Thyroid gland (tissue), 4 donors: ENCODE data around the gene OTUD5. TPM values are rescaled to one million over a fixed set of nuclear protein-coding genes. Genes with fewer than 3 reads are reported as not detected.
A peak's percentile ranks its signal among the peaks of the same experiment; 100 is the strongest.

ENCODE experiments used
- DNase-seq, 2 donors: peaks; one replicate each; pipeline ENCODE4 v3.0.0-alpha.2; 2019
- H3K27ac ChIP-seq, 3 donors: fragments of 200-600 bp; sonication (generic); 1 replicate in 2 of 3; 2 replicates in 1 of 3; pipeline ENCODE4 v1.5.1; 2016 to 2019; ENCODE audit warnings: mild to moderate bottlenecking in 1 of 3, moderate library complexity in 1 of 3
- H3K27me3 ChIP-seq: fragments of 200-600 bp; sonication (generic); one replicate; pipeline ENCODE4 v1.5.1; 2019
- H3K36me3 ChIP-seq, 2 donors: fragments of 200-600 bp; sonication (generic); one replicate each; pipeline ENCODE4 v1.5.1; 2016 to 2019
- H3K4me1 ChIP-seq, 2 donors: fragments of 200-600 bp; sonication (generic); one replicate each; pipeline ENCODE4 v1.5.1; 2017 to 2019
- H3K4me3 ChIP-seq, 3 donors: fragments of 200-600 bp; sonication (generic); replicated peaks in 1 of 3; 1 replicate in 2 of 3; 2 replicates in 1 of 3; pipeline ENCODE4 v1.5.1; 2016; ENCODE audit warnings: mild to moderate bottlenecking in 1 of 3
- H3K9me3 ChIP-seq: fragments of 200-600 bp; sonication (generic); one replicate; pipeline ENCODE4 v1.5.1; 2017
- CTCF ChIP-seq, 6 experiments: fragments of 200-600 bp in 3 of 6; fragments of 450-650 bp in 3 of 6; sonication (generic) in 3 of 6; IDR thresholded peaks; one replicate each; pipeline ENCODE4 v1.5.1; 2016 to 2019; ENCODE audit warnings: antibody characterized with exemption in 6 of 6, mild to moderate bottlenecking in 2 of 6, inconsistent platforms in 1 of 6, moderate library complexity in 1 of 6
- POLR2A ChIP-seq, 2 donors: fragments of 450-650 bp; IDR thresholded peaks; one replicate each; pipeline ENCODE4 v1.6.1; 2017; ENCODE audit warnings: antibody characterized with exemption in 2 of 2, mild to moderate bottlenecking in 2 of 2, moderate library complexity in 1 of 2
- WGBS, 2 donors: methylation state at CpG; one replicate each; pipeline ENCODE4 v1.1.5; 2017; 5-methylcytosine and 5-hydroxymethylcytosine counted together
- intact Hi-C: fragments of 100-400 bp; cut with DNase I; formaldehyde crosslinking; loops from one replicate; pipeline ENCODE4 v1.15.1; 2023
- total RNA-seq, 4 donors: library from RNA; depleted of rRNA; stranded (reverse); fragments of >200 nt; gene quantifications; one replicate each; pipeline ENCODE4 v1.2.3, GENCODE V29; 2016

OTUD5 gene
- total RNA-seq, 4 donors from 2014 or later = 33.9 to 52.4 (median 43.3) TPM

GRCh38 chrX:48937054-48937907 is 20.1 kb downstream of the OTUD5 start:
- TF ChIP-seq CTCF (IDR thresholded peaks at IDR 0.05) (no peak), POLR2A (IDR thresholded peaks at IDR 0.05) (no peak)
- Histone ChIP-seq H3K27ac (no peak overlapping the region), H3K36me3 (peaks cover 0 to 17% of the 10 kb centered on the region in 2 donors), H3K9me3 (no peaks in the 10 kb centered on the region), H3K27me3 (no peaks in the 10 kb centered on the region), H3K4me1 (no peaks in the 10 kb centered on the region), H3K4me3 (no peak overlapping the region)
- intact Hi-C loops = no loop called here
- DNase-seq = peak; percentile 8 to 10
- 48 to 54% methylated on average over 4 of the region's 9 CpGs for WGBS, 2 donors

GRCh38 chrX:48936429-48937053 is 20.9 kb downstream of the OTUD5 start:
- no peak for DNase-seq
- no peaks in the 10 kb centered on the region for H3K9me3 ChIP-seq
- H3K36me3 ChIP-seq = peaks cover 0 to 17% of the 10 kb centered on the region in 2 donors
- TF ChIP-seq CTCF (IDR thresholded peaks at IDR 0.05) (no peak), POLR2A (IDR thresholded peaks at IDR 0.05) (no peak)
- no peaks in the 10 kb centered on the region for H3K4me1 ChIP-seq
- no peaks in the 10 kb centered on the region for H3K27me3 ChIP-seq
- H3K4me3 ChIP-seq = no peak overlapping the region
- intact Hi-C loops = no loop called here
- H3K27ac ChIP-seq = no peak overlapping the region
- 90 to 95% methylated on average over 6 to 8 of the region's 8 CpGs for WGBS, 2 donors

GRCh38 chrX:48935301-48935670 is 22.1 kb downstream of the OTUD5 start:
- 100% methylated on average over 1 of the region's 1 CpG for WGBS, 2 donors
- no peaks in the 10 kb centered on the region for H3K9me3 ChIP-seq
- H3K27ac ChIP-seq = no peak overlapping the region
- intact Hi-C loops = no loop called here
- H3K27me3 ChIP-seq = no peaks in the 10 kb centered on the region
- H3K4me3 ChIP-seq = no peak overlapping the region
- peaks cover 2 to 17% of the 10 kb centered on the region in 2 donors for H3K36me3 ChIP-seq
- DNase-seq = no peak
- H3K4me1 ChIP-seq = no peaks in the 10 kb centered on the region
- no peak for TF ChIP-seq POLR2A (IDR thresholded peaks at IDR 0.05)

GRCh38 chrX:48934581-48935300 is 22.7 kb downstream of the OTUD5 start:
- Histone ChIP-seq H3K27ac (no peak overlapping the region), H3K4me3 (no peak overlapping the region), H3K27me3 (no peaks in the 10 kb centered on the region), H3K4me1 (no peaks in the 10 kb centered on the region), H3K9me3 (no peaks in the 10 kb centered on the region), H3K36me3 (peaks cover 6 to 17% of the 10 kb centered on the region in 2 donors)
- WGBS, 2 donors = 87 to 93% methylated on average over 6 to 7 of the region's 7 CpGs
- intact Hi-C loops = no loop called here
- DNase-seq = no peak
- TF ChIP-seq POLR2A (IDR thresholded peaks at IDR 0.05) (no peak), CTCF (IDR thresholded peaks at IDR 0.05) (no peak)

GRCh38 chrX:48933757-48934156 is 23.6 kb downstream of the OTUD5 start:
- TF ChIP-seq CTCF (IDR thresholded peaks at IDR 0.05) (no peak), POLR2A (IDR thresholded peaks at IDR 0.05) (no peak)
- Histone ChIP-seq H3K4me3 (no peak overlapping the region), H3K27ac (no peak overlapping the region), H3K9me3 (no peaks in the 10 kb centered on the region), H3K36me3 (peaks cover 6 to 17% of the 10 kb centered on the region in 2 donors), H3K27me3 (no peaks in the 10 kb centered on the region), H3K4me1 (no peaks in the 10 kb centered on the region)
- intact Hi-C loops = no loop called here
- 87 to 95% methylated on average over 2 of the region's 2 CpGs for WGBS, 2 donors
- DNase-seq = no peak
